ENCODE results near the gene KIF20B.
"Not testable (repeated sequence)": the region's sequence is repeated elsewhere in the genome, so short reads cannot be mapped to it uniquely, and the experiment has no call there.

KIF20B gene

GRCh38 chr10:89685936-89686335 lies 15.5 kb upstream of the KIF20B start:
- DNase-seq, result no peak

DNA sequence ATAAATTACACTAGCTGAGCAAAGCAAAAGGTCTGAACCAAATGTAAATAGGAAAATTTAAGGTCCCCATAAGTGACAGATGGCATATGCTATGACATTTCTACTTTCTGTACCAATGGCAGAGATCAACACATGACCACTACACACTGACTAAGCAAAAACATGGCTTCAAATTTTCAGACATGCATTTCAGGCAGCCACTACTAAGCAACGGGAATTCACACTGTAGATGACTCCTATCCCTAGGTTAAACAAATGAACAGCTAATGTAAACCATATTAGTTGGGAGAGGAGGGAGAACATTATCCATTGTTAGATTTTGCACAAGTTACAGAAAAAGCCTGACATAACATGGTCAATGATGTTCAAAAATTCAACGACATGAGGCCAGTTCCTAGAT lies 11.4 kb upstream of the KIF20B start:
- no peak for DNase-seq

- DNase-seq, result no peak
Measured at GRCh38 chr10:89692416-89692815, 9.0 kb upstream of the KIF20B start.

DNA sequence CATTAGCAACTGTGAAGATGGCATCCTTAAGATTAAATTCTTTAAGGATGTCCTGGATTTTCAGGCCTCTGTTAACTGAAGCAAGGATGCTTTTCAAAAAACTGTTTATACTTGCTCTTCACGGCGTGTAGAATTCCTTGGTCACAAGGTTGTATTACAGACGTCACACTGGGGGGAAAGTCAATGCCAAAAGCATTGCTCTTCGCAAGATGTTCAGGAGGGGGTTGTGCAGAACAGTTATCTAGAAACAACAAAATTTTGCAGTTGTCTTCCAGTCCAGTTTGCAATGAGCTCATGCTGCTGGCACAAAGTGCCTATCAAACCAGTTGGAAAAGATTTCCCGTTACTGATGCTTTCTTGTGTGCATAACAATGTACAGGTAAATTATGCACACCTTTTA lies 8.2 kb upstream of the KIF20B start:
- no peak for DNase-seq

GRCh38 chr10:89695307-89695706 lies 6.1 kb upstream of the KIF20B start:
- no peak for DNase-seq

DNA sequence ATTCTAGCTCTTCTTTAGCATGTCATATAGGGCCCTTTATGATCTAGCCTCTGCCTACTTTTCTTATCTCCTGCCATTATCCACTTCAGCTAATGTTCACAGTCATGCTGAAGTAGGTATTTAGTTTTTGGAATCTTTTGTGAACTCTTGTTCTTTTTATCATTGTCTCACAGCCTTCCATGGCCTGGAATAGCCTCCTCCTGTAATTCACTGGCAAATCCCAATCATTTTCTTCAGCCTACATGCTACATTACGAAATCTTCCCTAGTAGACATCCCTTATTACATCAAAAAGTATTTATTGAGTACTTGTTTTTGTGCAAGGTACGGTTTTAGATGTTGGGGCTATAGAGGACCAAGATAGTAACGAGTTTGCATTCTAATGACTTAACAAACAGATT lies 3.4 kb upstream of the KIF20B start:
- no peak for DNase-seq

DNA sequence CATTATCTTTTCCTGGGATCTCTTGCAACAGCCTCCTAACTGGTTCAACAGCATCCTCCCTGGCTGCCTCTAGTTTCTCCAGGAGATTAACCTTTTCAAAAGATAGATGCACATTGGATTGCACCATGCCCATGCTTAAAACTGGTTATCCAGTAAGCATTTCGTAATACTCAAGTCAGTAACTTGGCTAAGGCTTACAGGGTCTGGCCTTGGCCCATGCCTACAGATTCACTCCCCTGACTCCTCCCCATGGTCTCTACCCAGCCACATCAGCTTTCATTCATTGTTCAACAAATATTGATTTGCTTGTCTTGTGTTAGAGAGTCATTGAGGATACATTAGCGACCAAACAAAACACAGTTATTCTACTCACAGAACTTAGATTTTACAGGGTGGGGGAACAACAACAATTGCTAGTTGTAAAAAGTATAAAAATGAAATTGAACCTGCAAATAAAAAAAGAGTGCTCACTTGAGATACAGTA lies 1.8 kb upstream of the KIF20B start:
- no peak for DNase-seq

DNA sequence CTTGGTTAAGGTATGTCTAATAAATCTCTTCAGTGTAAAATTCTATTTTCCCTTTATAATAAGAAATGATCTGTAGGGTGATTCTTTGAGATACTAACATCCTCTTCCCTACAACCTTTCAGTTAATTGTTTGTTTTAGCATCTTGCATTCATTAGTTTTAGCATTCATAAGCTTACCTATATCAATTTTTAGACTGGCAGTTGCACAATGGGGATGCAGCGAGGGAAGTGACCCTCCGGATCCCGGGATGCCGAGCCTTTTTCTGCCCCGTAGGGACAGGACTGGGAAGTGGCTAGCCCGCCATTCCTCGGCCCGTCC lies 508 bp upstream of the KIF20B start:
- DNase-seq, result no peak

DNA sequence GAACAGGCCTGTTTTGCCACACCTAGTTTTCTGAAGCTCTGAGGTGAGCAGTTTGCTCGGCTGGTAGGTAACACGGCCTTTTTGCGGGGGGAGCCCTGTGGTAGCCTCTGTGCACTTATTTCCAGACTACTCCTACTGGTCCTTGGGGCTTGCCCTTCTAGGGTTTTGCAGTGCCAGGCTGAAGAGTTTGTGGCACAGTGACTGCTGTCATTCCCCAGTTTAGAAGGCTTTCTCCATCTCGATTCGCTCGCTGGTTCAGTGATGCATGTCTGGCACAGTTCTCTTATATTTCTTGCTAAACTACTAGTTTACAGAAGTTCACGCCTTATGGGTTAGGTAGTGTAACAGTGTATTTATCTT lies 711 bp downstream of the KIF20B start:
- DNase-seq, result no peak

- no peak for DNase-seq
Measured at GRCh38 chr10:89705466-89705865, 4.1 kb downstream of the KIF20B start.

GRCh38 chr10:89706011-89706410 lies 4.6 kb downstream of the KIF20B start:
- no peak for DNase-seq

- DNase-seq, result no peak
Measured at GRCh38 chr10:89707372-89707771, 6.0 kb downstream of the KIF20B start.

- DNase-seq, result no peak
Measured at GRCh38 chr10:89710753-89711152, 9.4 kb downstream of the KIF20B start.

- DNase-seq, result no peak
Measured at GRCh38 chr10:89734616-89735015, 33.2 kb downstream of the KIF20B start.

DNA sequence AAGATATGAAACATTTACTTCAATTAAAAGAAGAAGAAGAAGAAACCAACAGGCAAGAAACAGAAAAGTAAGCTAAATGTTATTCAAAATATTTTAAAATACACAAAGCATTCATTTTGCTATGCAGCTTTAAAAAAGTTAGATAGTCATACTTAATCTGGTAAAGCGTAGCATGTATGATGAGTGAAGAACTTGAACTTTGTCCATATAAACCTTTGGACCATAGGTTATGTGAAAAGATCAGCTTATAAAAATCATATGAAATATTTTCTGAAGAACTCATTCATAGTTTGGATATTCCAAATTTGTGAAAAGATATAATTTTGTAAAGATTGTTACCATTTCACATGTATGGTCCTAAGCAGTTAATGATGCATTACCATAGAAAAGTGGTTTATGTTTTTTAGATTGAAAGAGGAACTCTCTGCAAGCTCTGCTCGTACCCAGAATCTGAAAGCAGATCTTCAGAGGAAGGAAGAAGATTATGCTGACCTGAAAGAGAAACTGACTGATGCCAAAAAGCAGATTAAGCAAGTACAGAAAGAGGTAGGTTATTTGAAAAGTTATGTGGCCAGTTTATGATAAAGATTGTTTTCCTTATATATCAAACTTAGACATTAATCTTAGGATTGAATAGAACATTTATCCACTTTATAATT lies 37.3 kb downstream of the KIF20B start:
- peak; percentile 12 for DNase-seq

DNA sequence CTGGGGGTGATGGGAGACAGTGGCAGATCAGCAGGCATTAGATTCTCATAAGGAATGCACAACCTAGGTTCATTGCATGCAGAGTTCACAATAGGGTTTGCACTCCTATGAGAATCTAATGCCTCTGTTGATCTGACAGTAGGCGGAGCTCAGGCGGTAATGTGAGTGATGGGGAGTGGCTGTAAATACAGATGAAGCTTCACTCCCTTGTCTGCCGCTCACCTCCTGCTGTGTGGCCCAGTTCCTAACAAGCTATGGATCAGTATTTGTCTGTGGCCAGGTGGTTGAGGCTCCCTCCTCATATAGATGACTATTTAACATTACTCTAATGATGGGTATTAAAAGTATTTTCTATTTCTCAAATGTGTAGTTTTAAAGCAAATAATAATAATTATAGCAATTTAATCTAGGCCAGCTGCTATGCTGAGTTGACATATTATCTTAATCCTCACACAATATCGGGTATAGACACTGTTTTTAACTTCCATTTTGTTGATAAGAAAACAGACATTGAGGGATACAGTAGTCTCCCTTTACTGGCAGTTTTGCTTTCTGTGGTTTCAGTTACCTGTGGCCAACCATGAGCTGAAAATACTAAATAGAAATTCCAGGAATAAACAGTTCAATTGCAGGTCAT lies 39.9 kb downstream of the KIF20B start:
- no peak for DNase-seq

GRCh38 chr10:89744026-89744425 lies 42.6 kb downstream of the KIF20B start:
- DNase-seq, result no peak

- no peak for DNase-seq
Measured at GRCh38 chr10:89745903-89746302, 44.5 kb downstream of the KIF20B start.

GRCh38 chr10:89750441-89750840 lies 49.1 kb downstream of the KIF20B start:
- DNase-seq, result no peak

DNA sequence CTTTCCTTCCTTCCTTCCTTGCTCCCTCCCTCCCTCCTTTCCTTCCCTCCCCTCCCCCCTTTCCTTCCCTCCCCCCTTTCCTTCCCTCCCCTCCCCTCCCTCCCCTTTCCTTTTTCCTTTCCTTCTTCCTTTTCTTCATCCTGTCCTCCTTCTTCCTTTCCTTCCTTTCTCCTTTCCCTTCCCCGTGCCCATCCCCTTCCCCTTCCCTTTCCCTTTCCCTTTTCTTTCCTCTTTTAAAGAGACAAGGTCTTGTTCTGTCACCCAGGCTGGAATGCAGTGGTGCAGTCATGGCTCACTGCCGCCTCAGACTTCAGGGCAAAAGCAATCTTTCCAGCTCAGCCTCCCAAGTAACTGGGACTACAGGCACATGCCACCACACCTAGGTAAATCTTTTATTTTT lies 54.0 kb downstream of the KIF20B start:
- no peak for DNase-seq

DNA sequence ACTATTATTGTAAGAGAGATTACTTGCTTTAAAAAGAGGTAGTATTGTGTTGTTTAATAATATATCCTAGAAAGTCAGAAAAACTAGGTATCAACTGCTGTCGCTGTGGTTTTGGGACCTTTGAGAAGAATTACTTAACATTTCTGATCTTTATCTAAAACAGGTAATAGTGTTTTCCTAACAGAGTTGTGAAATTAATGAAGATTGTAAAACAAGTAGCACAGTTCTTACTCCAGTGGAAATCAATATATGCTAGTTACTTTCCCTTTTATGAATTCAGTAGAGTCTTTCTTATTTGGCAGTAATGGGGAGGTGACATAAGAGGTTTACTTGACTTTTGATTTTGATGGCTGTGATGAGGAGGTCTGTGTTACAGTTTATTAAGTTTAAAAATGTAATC lies 58.1 kb downstream of the KIF20B start:
- no peak for DNase-seq

DNA sequence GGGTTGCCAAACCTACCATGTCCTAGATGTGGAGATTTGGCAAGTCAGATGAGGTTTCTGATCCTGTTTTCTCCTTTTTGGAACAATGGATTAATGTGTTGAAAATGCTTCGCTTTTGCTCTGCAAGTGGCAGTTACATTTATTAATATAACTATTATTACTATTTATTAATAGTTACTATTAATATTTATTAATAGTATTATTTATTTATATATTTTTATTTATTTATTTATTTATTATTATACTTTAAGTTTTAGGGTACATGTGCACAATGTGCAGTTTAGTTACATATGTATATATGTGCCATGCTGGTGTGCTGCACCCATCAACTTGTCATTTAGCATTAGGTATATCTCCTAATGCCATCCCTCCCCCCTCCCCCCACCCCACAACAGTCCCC lies 62.3 kb downstream of the KIF20B start:
- DNase-seq, result not testable (repeated sequence)

GRCh38 chr10:89771684-89772083 lies 70.3 kb downstream of the KIF20B start:
- DNase-seq, result no peak

DNA sequence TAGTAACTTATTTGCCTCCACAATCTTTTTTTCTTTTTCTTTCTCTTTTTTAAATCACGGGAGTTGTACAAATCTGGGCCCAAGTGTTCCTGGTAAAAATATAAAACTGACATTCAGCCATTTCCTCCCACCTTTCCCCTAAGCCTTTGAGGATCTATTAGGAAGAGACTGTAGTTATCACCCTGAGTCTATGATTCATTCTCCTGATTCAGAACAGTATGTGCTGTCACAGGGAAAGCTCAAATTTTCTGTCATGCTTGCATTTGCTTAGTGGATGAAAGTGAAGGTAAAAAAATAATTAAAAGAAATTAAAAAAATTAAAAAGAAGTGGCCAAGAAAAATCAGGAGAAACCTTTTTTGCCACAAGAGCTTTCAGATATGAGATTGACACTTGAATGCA lies 71.7 kb downstream of the KIF20B start:
- no peak for DNase-seq

- no peak for DNase-seq
Measured at GRCh38 chr10:89776665-89777064, 75.3 kb downstream of the KIF20B start.

All from KG1 (cell line).